ENCODE data around the gene ATP7A.
"Not testable (repeated sequence)": the region's sequence is repeated elsewhere in the genome, so short reads cannot be mapped to it uniquely, and the experiment has no call there.

GRCh38 chrX:77881418-77881817, 29.1 kb upstream of the ATP7A start:
- not testable (repeated sequence) for TF ChIP-seq CTCF, POLR2A (IDR thresholded peaks at IDR 0.05)
